ENCODE data around the gene EFCAB14. TPM values are rescaled to one million over a fixed set of nuclear protein-coding genes. Genes with fewer than 3 reads are reported as not detected.
A peak's percentile ranks its signal among the peaks of the same experiment; 100 is the strongest.

Gene EFCAB14, protein sequence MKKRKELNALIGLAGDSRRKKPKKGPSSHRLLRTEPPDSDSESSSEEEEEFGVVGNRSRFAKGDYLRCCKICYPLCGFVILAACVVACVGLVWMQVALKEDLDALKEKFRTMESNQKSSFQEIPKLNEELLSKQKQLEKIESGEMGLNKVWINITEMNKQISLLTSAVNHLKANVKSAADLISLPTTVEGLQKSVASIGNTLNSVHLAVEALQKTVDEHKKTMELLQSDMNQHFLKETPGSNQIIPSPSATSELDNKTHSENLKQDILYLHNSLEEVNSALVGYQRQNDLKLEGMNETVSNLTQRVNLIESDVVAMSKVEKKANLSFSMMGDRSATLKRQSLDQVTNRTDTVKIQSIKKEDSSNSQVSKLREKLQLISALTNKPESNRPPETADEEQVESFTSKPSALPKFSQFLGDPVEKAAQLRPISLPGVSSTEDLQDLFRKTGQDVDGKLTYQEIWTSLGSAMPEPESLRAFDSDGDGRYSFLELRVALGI
- 32.4 and 38.3 TPM in 2 replicates for total RNA-seq

- Histone ChIP-seq H3K36me3 (ENCODE audit: control insufficient read depth, insufficient read depth, low read length) (peaks cover 5% of the 10 kb centered on the region), H3K27me3 (ENCODE audit: control insufficient read depth, insufficient read depth, low read length) (no peaks in the 10 kb centered on the region), H3K4me3 (ENCODE audit: low read depth, low read length) (peak within 1 kb of the TSS; percentile 90)
- FAIRE-seq (no peak), DNase-seq (ENCODE audit: low read depth) (peak; percentile 94)
- TF ChIP-seq, protein P1, sequence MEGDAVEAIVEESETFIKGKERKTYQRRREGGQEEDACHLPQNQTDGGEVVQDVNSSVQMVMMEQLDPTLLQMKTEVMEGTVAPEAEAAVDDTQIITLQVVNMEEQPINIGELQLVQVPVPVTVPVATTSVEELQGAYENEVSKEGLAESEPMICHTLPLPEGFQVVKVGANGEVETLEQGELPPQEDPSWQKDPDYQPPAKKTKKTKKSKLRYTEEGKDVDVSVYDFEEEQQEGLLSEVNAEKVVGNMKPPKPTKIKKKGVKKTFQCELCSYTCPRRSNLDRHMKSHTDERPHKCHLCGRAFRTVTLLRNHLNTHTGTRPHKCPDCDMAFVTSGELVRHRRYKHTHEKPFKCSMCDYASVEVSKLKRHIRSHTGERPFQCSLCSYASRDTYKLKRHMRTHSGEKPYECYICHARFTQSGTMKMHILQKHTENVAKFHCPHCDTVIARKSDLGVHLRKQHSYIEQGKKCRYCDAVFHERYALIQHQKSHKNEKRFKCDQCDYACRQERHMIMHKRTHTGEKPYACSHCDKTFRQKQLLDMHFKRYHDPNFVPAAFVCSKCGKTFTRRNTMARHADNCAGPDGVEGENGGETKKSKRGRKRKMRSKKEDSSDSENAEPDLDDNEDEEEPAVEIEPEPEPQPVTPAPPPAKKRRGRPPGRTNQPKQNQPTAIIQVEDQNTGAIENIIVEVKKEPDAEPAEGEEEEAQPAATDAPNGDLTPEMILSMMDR (IDR thresholded peaks at IDR 0.05; ENCODE audit: insufficient read depth, low read length, severe bottlenecking) = no peak
Observed at GRCh38 chr1:46718727-46719622, at the start of gene EFCAB14. Gene EFCAB14 (minus strand): TSS chr1:46719114. CDS start chr1:46718087, 1,027 bp downstream.

DNA sequence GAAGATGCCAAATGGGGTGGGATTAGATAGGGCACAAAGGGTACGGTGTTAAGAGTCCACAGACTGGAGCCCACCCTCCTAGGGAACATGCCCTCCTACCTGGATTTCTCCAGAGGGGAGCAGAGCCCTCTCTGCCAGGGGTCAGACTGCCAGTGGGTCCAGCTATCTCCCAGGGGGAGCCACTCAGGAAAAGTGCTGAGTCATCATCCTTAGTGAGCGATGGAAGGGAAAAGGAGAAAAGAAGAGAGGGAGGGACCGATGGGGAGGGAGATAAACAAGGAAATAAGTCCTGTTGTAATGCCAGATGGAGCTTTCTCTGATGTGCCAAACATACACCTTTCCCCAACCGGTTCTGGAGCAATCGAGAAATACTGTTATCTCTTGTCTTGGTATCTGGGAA lies 49.5 kb upstream of the EFCAB14 start:
- Histone ChIP-seq H3K36me3 (ENCODE audit: control insufficient read depth, insufficient read depth, low read length) (no peaks in the 10 kb centered on the region), H3K4me3 (ENCODE audit: low read depth, low read length) (no peak overlapping the region), H3K27me3 (ENCODE audit: control insufficient read depth, insufficient read depth, low read length) (no peaks in the 10 kb centered on the region)
- FAIRE-seq = peak; percentile 7
- no peak for DNase-seq (ENCODE audit: low read depth)
- TF ChIP-seq, protein P1 (IDR thresholded peaks at IDR 0.05; ENCODE audit: insufficient read depth, low read length, severe bottlenecking) = no peak

DNA sequence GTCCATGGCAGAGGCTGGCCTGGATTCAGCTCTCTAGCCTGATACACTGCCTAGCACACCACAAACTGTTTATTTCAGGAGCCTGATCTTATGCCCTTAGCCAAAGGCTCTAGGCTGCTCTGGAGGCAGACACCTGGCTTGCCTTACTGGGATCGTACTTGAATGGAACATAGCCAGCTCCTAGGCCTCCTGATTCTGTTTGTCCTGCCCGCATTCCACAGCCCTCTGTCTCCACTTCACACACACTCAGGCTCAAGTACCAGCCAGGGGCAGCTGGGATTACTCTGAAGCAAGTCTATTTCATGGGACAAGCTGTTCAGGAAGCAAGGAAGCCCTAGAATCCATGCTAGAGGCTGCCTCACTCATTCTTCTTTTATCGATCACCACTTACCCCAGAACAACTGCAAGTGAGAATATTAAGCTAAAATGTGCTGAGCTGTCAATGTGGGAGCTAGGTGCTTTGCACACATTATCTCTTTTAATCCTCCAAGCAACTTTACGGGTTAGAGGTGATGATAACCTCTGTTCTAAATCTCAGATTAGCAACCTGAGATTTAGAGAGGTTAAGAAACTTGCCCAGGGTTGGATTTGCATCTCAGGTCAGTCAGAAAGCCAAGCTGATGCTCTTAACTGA lies 48.9 kb upstream of the EFCAB14 start:
- DNase-seq (ENCODE audit: low read depth) (no peak), FAIRE-seq (no peak)
- no peak overlapping the region for H3K4me3 ChIP-seq (ENCODE audit: low read depth, low read length)
- no peaks in the 10 kb centered on the region for H3K36me3 ChIP-seq (ENCODE audit: control insufficient read depth, insufficient read depth, low read length)
- TF ChIP-seq, protein P1 (IDR thresholded peaks at IDR 0.05; ENCODE audit: insufficient read depth, low read length, severe bottlenecking) = no peak
- H3K27me3 ChIP-seq (ENCODE audit: control insufficient read depth, insufficient read depth, low read length) = no peaks in the 10 kb centered on the region

GRCh38 chr1:46764402-46764801 lies 45.5 kb upstream of the EFCAB14 start:
- Histone ChIP-seq H3K27me3 (ENCODE audit: control insufficient read depth, insufficient read depth, low read length) (no peaks in the 10 kb centered on the region), H3K36me3 (ENCODE audit: control insufficient read depth, insufficient read depth, low read length) (no peaks in the 10 kb centered on the region), H3K4me3 (ENCODE audit: low read depth, low read length) (no peak overlapping the region)
- DNase-seq (ENCODE audit: low read depth) (no peak), FAIRE-seq (no peak)
- TF ChIP-seq, protein P1 (IDR thresholded peaks at IDR 0.05; ENCODE audit: insufficient read depth, low read length, severe bottlenecking) = no peak

DNA sequence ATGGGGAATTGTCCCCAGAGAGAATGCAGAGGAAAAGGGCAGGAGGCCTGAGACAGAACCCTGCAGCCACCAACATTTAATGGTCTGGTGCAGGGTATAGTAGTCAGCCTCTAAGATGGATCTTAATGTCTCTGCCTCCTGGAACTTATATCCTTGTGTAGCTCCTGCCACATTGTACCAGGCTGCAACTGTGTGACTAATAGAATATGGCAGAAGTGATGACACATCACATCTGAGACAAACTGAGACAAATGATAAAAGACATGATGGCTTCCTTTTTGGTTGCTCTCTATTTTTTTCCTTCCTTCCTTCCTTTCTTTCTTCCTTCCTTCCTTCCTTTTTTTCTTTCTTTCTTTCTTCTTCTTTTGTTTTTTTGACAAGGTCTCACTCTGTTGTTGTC lies 42.8 kb upstream of the EFCAB14 start:
- FAIRE-seq = no peak

More for the DNA sequence above, 42.8 kb upstream of the EFCAB14 start:
- Histone ChIP-seq H3K36me3 (ENCODE audit: control insufficient read depth, insufficient read depth, low read length) (no peaks in the 10 kb centered on the region), H3K27me3 (ENCODE audit: control insufficient read depth, insufficient read depth, low read length) (no peaks in the 10 kb centered on the region), H3K4me3 (ENCODE audit: low read depth, low read length) (no peak overlapping the region)
- TF ChIP-seq, protein P1 (IDR thresholded peaks at IDR 0.05; ENCODE audit: insufficient read depth, low read length, severe bottlenecking) = no peak
- DNase-seq (ENCODE audit: low read depth) = peak; percentile 30

All from bronchial epithelial cell (primary cell).